Loucy (cell line): ENCODE data around the gene ALG1L2.
"Not testable (repeated sequence)": the region's sequence is repeated elsewhere in the genome, so short reads cannot be mapped to it uniquely, and the experiment has no call there.

Experiments
- H2AFZ ChIP-seq: fragments of 200-600 bp; sonication (generic); 2 replicates; pipeline ENCODE4 v1.6.0; 2016; ENCODE audit warnings: antibody characterized with exemption, mild to moderate bottlenecking, low read length, moderate library complexity
- H3F3A ChIP-seq: fragments of 200-600 bp; 2 replicates; pipeline ENCODE4 v1.6.0; 2016; ENCODE audit warnings: antibody characterized with exemption, low read depth, mild to moderate bottlenecking
- H3K27me3 ChIP-seq: fragments of 200-600 bp; sonication (generic); 2 replicates; pipeline ENCODE4 v1.6.1; 2014; ENCODE audit warnings: low read length, mild to moderate bottlenecking; ENCODE audit not compliant: insufficient read depth, poor library complexity, severe bottlenecking
- H3K36me3 ChIP-seq: fragments of 200-600 bp; sonication (generic); 2 replicates; pipeline ENCODE4 v1.6.1; 2016; ENCODE audit warnings: low read length; ENCODE audit not compliant: insufficient read depth
- H3K4me1 ChIP-seq: fragments of 200-600 bp; sonication (generic); 2 replicates; pipeline ENCODE4 v1.5.1; 2014; ENCODE audit warnings: low read length, mild to moderate bottlenecking; ENCODE audit not compliant: insufficient read depth, poor library complexity, severe bottlenecking
- H3K4me2 ChIP-seq: fragments of 200-600 bp; sonication (generic); 2 replicates; pipeline ENCODE4 v1.6.0; 2014; ENCODE audit warnings: antibody characterized with exemption, low read length, low read depth, mild to moderate bottlenecking; ENCODE audit not compliant: poor library complexity, severe bottlenecking
- H3K4me3 ChIP-seq: fragments of 200-600 bp; sonication (generic); 2 replicates; pipeline ENCODE4 v1.5.1; 2014; ENCODE audit warnings: low read length, mild to moderate bottlenecking, mixed read lengths; ENCODE audit not compliant: poor library complexity, severe bottlenecking
- H3K79me2 ChIP-seq: fragments of 200-600 bp; sonication (generic); 2 replicates; pipeline ENCODE4 v1.6.1; 2014; ENCODE audit warnings: low read length; ENCODE audit not compliant: insufficient read depth
- H3K9ac ChIP-seq: fragments of 200-600 bp; sonication (generic); 2 replicates; pipeline ENCODE4 v1.6.0; 2014; ENCODE audit warnings: mild to moderate bottlenecking, low read depth, low read length, moderate library complexity; ENCODE audit not compliant: poor library complexity, severe bottlenecking
- H3K9me2 ChIP-seq: fragments of 200-600 bp; sonication (generic); replicated peaks from 2 replicates; pipeline ENCODE4 v1.6.1; 2016; ENCODE audit warnings: low read depth, low read length, mixed read lengths
- H3K9me3 ChIP-seq: fragments of 200-600 bp; sonication (generic); 2 replicates; pipeline ENCODE4 v1.6.1; 2014; ENCODE audit warnings: mild to moderate bottlenecking, antibody characterized with exemption, low read length, low read depth; ENCODE audit not compliant: insufficient read depth
- H4K20me1 ChIP-seq: fragments of 200-600 bp; sonication (generic); 2 replicates; pipeline ENCODE4 v1.6.0; 2014; ENCODE audit warnings: antibody characterized with exemption, low read length, mild to moderate bottlenecking; ENCODE audit not compliant: insufficient read depth, poor library complexity, severe bottlenecking
- EZH2phosphoT487 ChIP-seq: fragments of 200-600 bp; IDR thresholded peaks from 2 replicates; pipeline ENCODE4 v1.6.1; 2018; ENCODE audit warnings: antibody characterized with exemption, mild to moderate bottlenecking, moderate library complexity, borderline replicate concordance
- TF ChIP-seq, protein P1 (sequence below): fragments of 200-600 bp; sonication (generic); conservative IDR thresholded peaks from 2 replicates; pipeline ENCODE4 v1.5.1; 2014; ENCODE audit warnings: mild to moderate bottlenecking, antibody characterized with exemption, low read length

ALG1L2 gene

DNA sequence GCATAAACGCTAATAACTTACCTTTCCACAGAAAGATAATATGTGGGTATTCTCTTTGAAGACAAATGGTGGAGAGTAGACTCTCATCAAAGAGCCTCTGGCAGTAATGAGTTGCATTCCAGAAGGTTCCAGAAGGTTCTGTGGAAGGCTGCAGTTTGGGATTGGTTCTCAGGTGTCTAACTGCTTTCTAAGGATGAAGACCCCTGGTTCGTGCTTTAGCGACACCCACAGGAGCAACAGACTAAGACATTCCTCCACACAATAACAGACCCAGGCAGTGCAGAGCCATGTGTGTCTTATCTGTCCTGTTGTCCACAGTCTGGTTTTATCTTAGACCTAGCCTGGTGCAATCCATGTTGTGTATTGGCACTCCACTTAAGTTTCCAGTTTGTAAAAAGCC is 9.1 kb downstream of the ALG1L2 start:
- not testable (repeated sequence) for H3K27me3 ChIP-seq, H3K9ac ChIP-seq, H3K9me3 ChIP-seq, H3K9me2 ChIP-seq, H4K20me1 ChIP-seq, H3K4me3 ChIP-seq, H3K79me2 ChIP-seq, H3K36me3 ChIP-seq, H3F3A ChIP-seq, H2AFZ ChIP-seq, H3K4me2 ChIP-seq
- peaks cover 11% of the 10 kb centered on the region for H3K4me1 ChIP-seq
- TF ChIP-seq, protein P1, sequence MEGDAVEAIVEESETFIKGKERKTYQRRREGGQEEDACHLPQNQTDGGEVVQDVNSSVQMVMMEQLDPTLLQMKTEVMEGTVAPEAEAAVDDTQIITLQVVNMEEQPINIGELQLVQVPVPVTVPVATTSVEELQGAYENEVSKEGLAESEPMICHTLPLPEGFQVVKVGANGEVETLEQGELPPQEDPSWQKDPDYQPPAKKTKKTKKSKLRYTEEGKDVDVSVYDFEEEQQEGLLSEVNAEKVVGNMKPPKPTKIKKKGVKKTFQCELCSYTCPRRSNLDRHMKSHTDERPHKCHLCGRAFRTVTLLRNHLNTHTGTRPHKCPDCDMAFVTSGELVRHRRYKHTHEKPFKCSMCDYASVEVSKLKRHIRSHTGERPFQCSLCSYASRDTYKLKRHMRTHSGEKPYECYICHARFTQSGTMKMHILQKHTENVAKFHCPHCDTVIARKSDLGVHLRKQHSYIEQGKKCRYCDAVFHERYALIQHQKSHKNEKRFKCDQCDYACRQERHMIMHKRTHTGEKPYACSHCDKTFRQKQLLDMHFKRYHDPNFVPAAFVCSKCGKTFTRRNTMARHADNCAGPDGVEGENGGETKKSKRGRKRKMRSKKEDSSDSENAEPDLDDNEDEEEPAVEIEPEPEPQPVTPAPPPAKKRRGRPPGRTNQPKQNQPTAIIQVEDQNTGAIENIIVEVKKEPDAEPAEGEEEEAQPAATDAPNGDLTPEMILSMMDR: peak; percentile 24

- no peaks in the 10 kb centered on the region for H3K27me3 ChIP-seq
- no peak overlapping the region for H3K4me2 ChIP-seq
- no peaks in the 10 kb centered on the region for H3K9me3 ChIP-seq
- peaks cover 14% of the 10 kb centered on the region for H3K4me1 ChIP-seq
- H2AFZ ChIP-seq: no peak overlapping the region
- no peaks in the 10 kb centered on the region for H3F3A ChIP-seq
- TF ChIP-seq EZH2phosphoT487: no peak
- TF ChIP-seq, protein P1: no peak
- no peaks in the 10 kb centered on the region for H3K9me2 ChIP-seq
- no peak overlapping the region for H3K9ac ChIP-seq
- H4K20me1 ChIP-seq: no peaks in the 10 kb centered on the region
- no peak overlapping the region for H3K4me3 ChIP-seq
- H3K79me2 ChIP-seq: peaks cover 6% of the 10 kb centered on the region; the same call in 1 of the 2 replicates
- no peaks in the 10 kb centered on the region for H3K36me3 ChIP-seq
Measured at GRCh38 chr3:130091958-130092357, 10.3 kb downstream of the ALG1L2 start.

GRCh38 chr3:130093741-130094391 is 12.2 kb downstream of the ALG1L2 start:
- Histone ChIP-seq H3K9ac (peak overlapping the region; percentile 79), H3K4me1 (peaks cover 16% of the 10 kb centered on the region), H4K20me1 (no peaks in the 10 kb centered on the region), H3K9me2 (no peaks in the 10 kb centered on the region), H3K27me3 (no peaks in the 10 kb centered on the region), H3K79me2 (peaks cover 9% of the 10 kb centered on the region; the same call in 1 of the 2 replicates), H2AFZ (peak overlapping the region; percentile 79; the same call in 1 of the 2 replicates), H3K9me3 (no peaks in the 10 kb centered on the region), H3K4me2 (peak overlapping the region; percentile 75), H3K36me3 (no peaks in the 10 kb centered on the region), H3F3A (no peaks in the 10 kb centered on the region), H3K4me3 (peak overlapping the region; percentile 84)
- TF ChIP-seq, protein P1: no peak
- TF ChIP-seq EZH2phosphoT487: no peak

DNA sequence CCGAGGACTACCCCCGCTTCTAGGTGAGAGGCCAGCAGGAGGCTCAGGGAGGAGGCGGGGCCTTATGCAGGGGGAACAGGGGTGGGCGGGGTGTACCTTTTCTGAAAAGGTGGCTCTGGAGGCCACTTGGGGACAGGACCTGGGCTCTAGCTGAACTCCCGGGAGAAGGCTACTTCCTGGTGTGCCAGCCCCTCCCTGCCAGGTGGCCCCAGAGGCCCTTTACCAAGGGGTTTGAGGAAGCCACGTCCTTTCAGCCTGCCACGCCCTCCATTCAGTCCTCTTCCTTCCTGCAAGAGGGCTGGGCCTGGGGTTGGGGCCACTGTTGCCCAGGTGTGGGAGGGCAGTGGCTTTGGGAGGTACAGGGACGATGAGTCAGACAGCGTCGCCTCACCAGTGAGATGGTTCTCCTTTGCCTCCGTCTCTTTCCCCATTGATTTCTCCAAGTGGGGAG is 12.9 kb downstream of the ALG1L2 start:
- H3K27me3 ChIP-seq, H2AFZ ChIP-seq, H3K9me3 ChIP-seq, H4K20me1 ChIP-seq, H3K36me3 ChIP-seq, H3K9me2 ChIP-seq, H3F3A ChIP-seq, H3K79me2 ChIP-seq: not testable (repeated sequence)
- Histone ChIP-seq H3K9ac (peak overlapping the region; percentile 79), H3K4me1 (peaks cover 16% of the 10 kb centered on the region), H3K4me3 (peak overlapping the region; percentile 84), H3K4me2 (peak overlapping the region; percentile 75)

DNA sequence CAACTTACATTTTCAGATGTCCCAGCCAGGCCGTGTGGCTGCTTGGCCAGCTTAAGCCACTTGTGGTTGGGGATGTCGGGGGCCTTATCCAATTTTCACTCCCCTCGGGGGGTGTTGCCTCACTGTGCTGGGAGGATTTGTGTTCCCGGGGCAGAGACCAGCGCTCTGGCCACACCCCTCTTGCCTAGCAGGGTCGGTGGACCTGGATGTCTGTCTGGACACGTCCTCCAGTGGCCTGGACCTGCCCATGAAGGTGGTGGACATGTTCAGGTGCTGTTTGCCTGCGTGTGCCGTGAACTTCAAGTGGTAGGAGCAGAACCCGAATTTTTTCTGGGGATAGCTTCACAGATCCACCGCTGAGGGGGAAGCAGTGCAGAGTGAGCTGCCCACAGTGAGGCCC is 14.2 kb downstream of the ALG1L2 start:
- peak overlapping the region; percentile 69 for H3K4me3 ChIP-seq

More for the DNA sequence above, 14.2 kb downstream of the ALG1L2 start:
- H3K27me3 ChIP-seq, H2AFZ ChIP-seq, H3K36me3 ChIP-seq, H3F3A ChIP-seq, H4K20me1 ChIP-seq, H3K9me2 ChIP-seq, H3K79me2 ChIP-seq, H3K9me3 ChIP-seq: not testable (repeated sequence)
- H3K4me1 ChIP-seq: peaks cover 16% of the 10 kb centered on the region
- H3K4me2 ChIP-seq: peak overlapping the region; percentile 79
- peak overlapping the region; percentile 70 for H3K9ac ChIP-seq
